Epithelial cell of proximal tubule (primary cell): Measurements from ENCODE around the gene NKD1. TPM values are rescaled to one million over a fixed set of nuclear protein-coding genes. Genes with fewer than 3 reads are reported as not detected.

Source experiments
- DNase-seq: peaks from one replicate; pipeline ENCODE4 v3.0.0-alpha.2; 2011; ENCODE audit warnings: low read depth
- H3K4me3 ChIP-seq: 2 replicates; pipeline ENCODE4 v1.5.1; 2011; ENCODE audit warnings: low read depth, mild to moderate bottlenecking, low read length
- CTCF ChIP-seq: conservative IDR thresholded peaks from 2 replicates; pipeline ENCODE4 v1.5.1; 2012; ENCODE audit warnings: low read depth, mild to moderate bottlenecking, low read length
- total RNA-seq: library from RNA; depleted of rRNA; stranded (reverse); fragments of >200 nt; gene quantifications from 2 replicates; pipeline ENCODE4 v1.2.3, GENCODE V29; 2015

Gene NKD1
- total RNA-seq, 1 donor from 2014 or later, result not detected

GRCh38 chr16:50546125-50546524 is 2.1 kb upstream of the NKD1 start:
- H3K4me3 ChIP-seq, result no peak overlapping the region
- no peak for TF ChIP-seq CTCF
- no peak for DNase-seq

- TF ChIP-seq CTCF, result no peak
- H3K4me3 ChIP-seq, result peak overlapping the region; percentile 61
- DNase-seq, result no peak
These were observed 664 bp upstream of the NKD1 start for GRCh38 chr16:50547340-50548124.

- H3K4me3 ChIP-seq, result peak overlapping the region; percentile 31
- no peak for DNase-seq
These were observed 839 bp downstream of the NKD1 start for GRCh38 chr16:50548909-50549560.

GRCh38 chr16:50549561-50549915 is 1.3 kb downstream of the NKD1 start:
- TF ChIP-seq CTCF, result no peak
- DNase-seq, result no peak
- no peak overlapping the region for H3K4me3 ChIP-seq

More at GRCh38 chr16:50548909-50549560, 839 bp downstream of the NKD1 start:
- no peak for TF ChIP-seq CTCF

GRCh38 chr16:50550035-50550434 is 1.8 kb downstream of the NKD1 start:
- no peak for TF ChIP-seq CTCF
- no peak for DNase-seq
- no peak overlapping the region for H3K4me3 ChIP-seq

GRCh38 chr16:50550866-50551641 is 2.9 kb downstream of the NKD1 start:
- H3K4me3 ChIP-seq, result no peak overlapping the region
- TF ChIP-seq CTCF, result no peak
- no peak for DNase-seq
